Stimulated activated CD8-positive, alpha-beta memory T cell treated with anti-CD3 and anti-CD28 coated beads, Interleukin-4, amount 100 ng/mL, for 48 hours (primary cell): ENCODE results near the gene RPP25L.

Experiments
- DNase-seq: peaks from one replicate; pipeline ENCODE4 v3.0.0-alpha.2; 2020

The RPP25L gene

GRCh38 chr9:34582787-34583186, 29.1 kb downstream of the RPP25L start:
- DNase-seq, result no peak

GRCh38 chr9:34581318-34581717, 30.6 kb downstream of the RPP25L start:
- no peak for DNase-seq

GRCh38 chr9:34580358-34580757, 31.5 kb downstream of the RPP25L start:
- DNase-seq, result no peak

- DNase-seq, result no peak
Measured at GRCh38 chr9:34579808-34580163, 32.1 kb downstream of the RPP25L start.

GRCh38 chr9:34579104-34579807, 32.6 kb downstream of the RPP25L start:
- no peak for DNase-seq

- no peak for DNase-seq
Measured at GRCh38 chr9:34578241-34579103, 33.4 kb downstream of the RPP25L start.

GRCh38 chr9:34577400-34578240, 34.3 kb downstream of the RPP25L start:
- DNase-seq, result no peak

- no peak for DNase-seq
Measured at GRCh38 chr9:34576597-34577399, 35.1 kb downstream of the RPP25L start.

- no peak for DNase-seq
Measured at GRCh38 chr9:34575862-34576596, 35.9 kb downstream of the RPP25L start.

- no peak for DNase-seq
Measured at GRCh38 chr9:34575241-34575640, 36.7 kb downstream of the RPP25L start.

- DNase-seq, result no peak
Measured at GRCh38 chr9:34574571-34574970, 37.3 kb downstream of the RPP25L start.

GRCh38 chr9:34573599-34574325, 38.1 kb downstream of the RPP25L start:
- DNase-seq, result no peak

- DNase-seq, result no peak
Measured at GRCh38 chr9:34572628-34573027, 39.3 kb downstream of the RPP25L start.

GRCh38 chr9:34572092-34572491, 39.8 kb downstream of the RPP25L start:
- DNase-seq, result no peak

- no peak for DNase-seq
Measured at GRCh38 chr9:34571481-34571810, 40.5 kb downstream of the RPP25L start.

GRCh38 chr9:34570809-34571480, 41.0 kb downstream of the RPP25L start:
- DNase-seq, result no peak

GRCh38 chr9:34570376-34570775, 41.5 kb downstream of the RPP25L start:
- DNase-seq, result no peak

- DNase-seq, result no peak
Measured at GRCh38 chr9:34568774-34569173, 43.1 kb downstream of the RPP25L start.

GRCh38 chr9:34568133-34568532, 43.8 kb downstream of the RPP25L start:
- no peak for DNase-seq

GRCh38 chr9:34566972-34567371, 44.9 kb downstream of the RPP25L start:
- DNase-seq, result no peak

- DNase-seq, result no peak
Measured at GRCh38 chr9:34566322-34566721, 45.6 kb downstream of the RPP25L start.
